HG03521 (cell line): ENCODE data around the gene ST8SIA3.
"Not testable (repeated sequence)": the region's sequence is repeated elsewhere in the genome, so short reads cannot be mapped to it uniquely, and the experiment has no call there.

Experiments
- ATAC-seq: cut with Tn5 transposase; IDR thresholded peaks from one replicate; pipeline ENCODE4 v1.9.1; 2021; ENCODE audit warnings: mild to moderate bottlenecking, moderate library complexity; ENCODE audit not compliant: unreplicated experiment

Gene ST8SIA3

GRCh38 chr18:57362714-57363113, 10.4 kb downstream of the ST8SIA3 start:
- ATAC-seq = no peak

GRCh38 chr18:57364460-57364859, 12.1 kb downstream of the ST8SIA3 start:
- ATAC-seq = no peak

DNA sequence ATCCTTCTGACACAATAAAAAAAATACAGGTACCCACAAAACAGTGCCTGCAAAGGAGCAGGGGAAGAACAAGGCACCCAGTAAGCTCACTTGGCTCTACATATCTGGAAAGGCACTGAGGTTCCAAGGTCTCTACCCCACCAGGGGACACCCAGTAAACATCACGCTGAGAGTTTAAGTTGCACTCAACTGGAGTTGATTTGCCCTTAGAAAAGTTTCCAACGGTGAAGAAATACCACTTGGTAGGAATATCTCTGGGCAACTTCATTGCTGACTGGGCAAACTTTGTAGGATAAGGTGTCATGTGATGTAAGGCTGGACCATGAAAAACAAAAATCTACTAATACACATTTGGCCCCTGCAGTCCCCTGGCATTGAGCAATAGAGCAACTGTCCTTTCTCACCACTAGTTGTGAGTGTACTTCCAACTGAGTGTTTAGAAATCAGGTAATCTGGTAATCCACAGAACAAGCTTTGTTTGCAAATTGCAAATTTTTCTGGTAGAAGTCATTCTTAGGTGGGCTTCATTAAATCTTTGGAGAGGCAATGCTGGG, 14.2 kb downstream of the ST8SIA3 start:
- no peak for ATAC-seq

DNA sequence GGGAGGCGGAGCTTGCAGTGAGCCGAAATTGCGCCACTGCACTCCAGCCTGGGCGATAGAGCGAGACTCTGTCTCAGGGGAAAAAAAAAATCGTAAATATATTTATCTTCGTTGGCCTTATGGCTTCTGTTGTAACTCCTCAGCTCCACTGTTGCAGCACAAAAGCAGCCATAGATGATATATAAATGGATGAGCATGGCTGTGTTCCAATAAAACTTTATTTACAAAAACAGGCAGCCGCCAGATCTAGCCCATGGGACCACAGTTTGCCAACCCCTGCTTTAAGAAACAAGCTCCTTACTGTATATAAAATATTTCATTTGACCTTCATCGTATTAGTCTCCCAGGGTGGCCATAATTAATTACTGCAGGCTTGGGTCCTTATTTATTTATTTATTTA, 20.1 kb downstream of the ST8SIA3 start:
- no peak for ATAC-seq

- ATAC-seq = no peak
Measured at GRCh38 chr18:57373017-57373416, 20.7 kb downstream of the ST8SIA3 start.

DNA sequence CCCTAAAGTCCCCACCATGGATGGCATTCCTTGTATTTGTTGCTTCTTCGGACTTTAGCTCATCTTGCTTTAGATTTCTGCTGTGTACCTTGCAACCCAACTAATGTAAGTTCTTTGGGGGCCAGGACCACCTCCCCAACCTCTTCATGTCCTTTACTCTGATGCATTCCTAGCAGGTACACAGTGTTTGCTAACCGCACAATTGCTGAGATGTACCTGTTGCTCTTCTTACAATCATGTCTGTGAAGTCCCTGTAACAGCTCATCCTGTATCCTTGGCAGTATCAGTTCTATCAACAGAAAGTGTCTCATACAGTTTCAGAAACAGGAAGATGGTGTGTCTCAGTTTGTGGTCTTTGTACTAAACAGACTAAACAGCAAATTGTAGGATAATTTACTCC, 24.1 kb downstream of the ST8SIA3 start:
- no peak for ATAC-seq

DNA sequence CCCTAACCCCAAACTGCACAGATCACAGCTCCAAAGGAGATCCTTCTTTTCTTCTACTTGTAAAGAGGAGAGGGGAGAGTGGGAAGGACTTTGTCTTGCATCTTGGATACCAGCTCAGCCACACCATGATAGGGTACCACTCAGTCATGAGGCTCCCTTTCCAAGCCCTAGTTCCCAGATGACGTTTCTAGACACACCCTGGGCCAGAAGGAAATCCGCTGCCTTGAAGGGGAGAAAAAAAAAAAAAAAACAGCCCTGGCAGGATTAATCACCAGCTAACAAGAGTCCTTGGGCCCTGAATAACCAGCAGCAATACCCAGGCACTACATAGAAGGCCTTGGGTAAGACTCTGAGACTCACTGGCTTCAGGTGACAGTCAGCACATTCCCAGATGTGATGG, 36.9 kb downstream of the ST8SIA3 start:
- no peak for ATAC-seq

DNA sequence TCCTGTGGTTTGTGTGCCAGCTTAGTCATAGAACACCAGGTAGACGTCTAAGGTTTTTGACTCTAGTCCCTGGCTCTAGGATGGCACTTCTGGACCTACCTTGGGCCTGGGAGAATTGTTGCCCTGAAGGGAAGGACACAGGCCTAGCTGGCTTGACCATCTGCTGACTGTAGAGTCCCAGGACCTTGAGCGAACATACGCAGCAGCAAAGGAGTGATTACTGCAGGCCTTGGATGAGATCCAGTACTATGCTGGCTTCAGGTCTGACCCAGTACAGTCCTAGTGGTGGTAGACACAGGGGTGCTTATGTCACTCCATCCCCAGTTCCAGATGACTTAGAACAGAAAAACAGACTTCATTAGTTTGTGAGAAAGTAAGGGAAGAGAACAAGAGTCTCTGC, 37.7 kb downstream of the ST8SIA3 start:
- ATAC-seq = no peak

- ATAC-seq = not testable (repeated sequence)
Measured at GRCh38 chr18:57394749-57395148, 42.4 kb downstream of the ST8SIA3 start.

GRCh38 chr18:57396831-57397230, 44.5 kb downstream of the ST8SIA3 start:
- not testable (repeated sequence) for ATAC-seq

GRCh38 chr18:57397440-57398132, 45.2 kb downstream of the ST8SIA3 start:
- ATAC-seq = no peak

GRCh38 chr18:57404345-57404744, 52.0 kb downstream of the ST8SIA3 start:
- no peak for ATAC-seq

GRCh38 chr18:57409650-57410049, 57.3 kb downstream of the ST8SIA3 start:
- ATAC-seq = no peak

DNA sequence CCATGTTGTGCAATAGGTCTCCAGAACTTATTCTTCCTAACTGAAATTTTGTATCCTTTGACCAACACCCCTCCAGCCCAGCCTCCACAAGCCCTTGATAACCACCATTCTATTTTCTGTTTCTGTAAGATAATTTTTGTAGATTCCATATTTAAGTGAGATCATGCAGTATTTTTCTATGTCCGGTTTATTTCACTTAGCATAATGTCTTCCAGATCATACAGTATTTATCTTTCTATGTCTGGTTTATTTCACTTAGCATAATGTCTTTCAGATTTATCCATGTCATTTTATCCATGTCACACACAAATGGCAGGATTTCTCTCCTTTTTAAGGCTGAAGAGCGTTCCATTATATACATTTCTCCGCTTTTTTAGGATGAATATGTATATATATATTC, 58.4 kb downstream of the ST8SIA3 start:
- ATAC-seq = no peak

GRCh38 chr18:57416542-57416941, 64.2 kb downstream of the ST8SIA3 start:
- ATAC-seq = no peak
